ENCODE data around the gene ZNF90. TPM values are rescaled to one million over a fixed set of nuclear protein-coding genes. Genes with fewer than 3 reads are reported as not detected.
"Not testable (repeated sequence)": the region's sequence is repeated elsewhere in the genome, so short reads cannot be mapped to it uniquely, and the experiment has no call there.

The ZNF90 gene
- total and polyA plus RNA-seq, 4 donors = 0.13 to 1.8 (median 0.17) TPM

DNA sequence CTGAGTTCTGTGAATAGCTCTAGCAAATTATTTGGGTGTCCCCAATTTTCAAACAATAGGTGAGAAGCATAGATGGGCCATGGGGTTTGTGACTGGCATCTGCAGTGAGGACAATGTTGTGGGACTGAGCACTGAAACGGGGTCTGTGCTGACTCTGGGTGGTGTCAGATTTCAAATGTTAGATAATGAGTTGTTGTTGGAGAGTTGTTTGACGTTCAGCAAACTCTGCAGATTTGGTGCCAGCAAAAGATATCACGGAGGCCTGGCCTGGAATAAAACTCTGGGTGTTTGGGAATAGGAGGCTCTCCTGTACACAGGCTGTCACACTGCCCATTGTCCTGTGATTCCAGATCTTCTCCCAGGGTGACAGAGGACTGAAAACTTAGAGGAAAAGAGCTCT lies 2.9 kb downstream of the ZNF90 start:
- Histone ChIP-seq H3K27ac (ENCODE audit: low read depth in 1 of 2, low read length in 2 of 2) (no peak overlapping the region), H3K9ac (ENCODE audit: low read depth in 1 of 2, low read length in 2 of 2) (no peak overlapping the region), H3K36me3 (ENCODE audit: control insufficient read depth in 4 of 4, insufficient read depth in 3 of 4, low read depth in 1 of 4, low read length in 3 of 4) (no peaks in the 10 kb centered on the region), H3K4me1 (ENCODE audit: control insufficient read depth in 4 of 4, insufficient read depth in 4 of 4, low read length in 3 of 4) (no peaks in the 10 kb centered on the region), H3K4me3 (ENCODE audit: low read depth in 1 of 3, low read length in 3 of 3) (no peak overlapping the region), H3K9me3 (ENCODE audit: control insufficient read depth in 4 of 4, low read length in 3 of 4) (peaks cover 0 to 14% (median 4%) of the 10 kb centered on the region in 4 donors), H3K27me3 (ENCODE audit: control insufficient read depth in 4 of 4, insufficient read depth in 4 of 4, low read length in 3 of 4) (peaks cover 0 to 4% (median 0%) of the 10 kb centered on the region in 4 donors)
- DNase-seq (ENCODE audit: low spot score) = no peak
- TF ChIP-seq, protein P1, sequence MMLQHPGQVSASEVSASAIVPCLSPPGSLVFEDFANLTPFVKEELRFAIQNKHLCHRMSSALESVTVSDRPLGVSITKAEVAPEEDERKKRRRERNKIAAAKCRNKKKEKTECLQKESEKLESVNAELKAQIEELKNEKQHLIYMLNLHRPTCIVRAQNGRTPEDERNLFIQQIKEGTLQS (IDR thresholded peaks at IDR 0.05) = no peak
- TF ChIP-seq RXRA (IDR thresholded peaks at IDR 0.05) (no peak), CTCF (IDR thresholded peaks at IDR 0.05; ENCODE audit: low read depth, low read length, missing input control) (no peak)
- 35% methylated on average over 3 of the region's 3 CpGs for WGBS

- not testable (repeated sequence) for H3K36me3 ChIP-seq (ENCODE audit: control insufficient read depth in 4 of 4, insufficient read depth in 3 of 4, low read depth in 1 of 4, low read length in 3 of 4); DNase-seq (ENCODE audit: low spot score); H3K4me3 ChIP-seq (ENCODE audit: low read depth in 1 of 3, low read length in 3 of 3); H3K27ac ChIP-seq (ENCODE audit: low read depth in 1 of 2, low read length in 2 of 2); H3K27me3 ChIP-seq (ENCODE audit: control insufficient read depth in 4 of 4, insufficient read depth in 4 of 4, low read length in 3 of 4); H3K9ac ChIP-seq (ENCODE audit: low read depth in 1 of 2, low read length in 2 of 2); H3K4me1 ChIP-seq (ENCODE audit: control insufficient read depth in 4 of 4, insufficient read depth in 4 of 4, low read length in 3 of 4)
- H3K9me3 ChIP-seq (ENCODE audit: control insufficient read depth in 4 of 4, low read length in 3 of 4) = peaks cover 0 to 13% (median 4%) of the 10 kb centered on the region in 4 donors
- WGBS = 50% methylated on average over 3 of the region's 3 CpGs
Measured at GRCh38 chr19:20082232-20082833, 4.5 kb downstream of the ZNF90 start.

DNA sequence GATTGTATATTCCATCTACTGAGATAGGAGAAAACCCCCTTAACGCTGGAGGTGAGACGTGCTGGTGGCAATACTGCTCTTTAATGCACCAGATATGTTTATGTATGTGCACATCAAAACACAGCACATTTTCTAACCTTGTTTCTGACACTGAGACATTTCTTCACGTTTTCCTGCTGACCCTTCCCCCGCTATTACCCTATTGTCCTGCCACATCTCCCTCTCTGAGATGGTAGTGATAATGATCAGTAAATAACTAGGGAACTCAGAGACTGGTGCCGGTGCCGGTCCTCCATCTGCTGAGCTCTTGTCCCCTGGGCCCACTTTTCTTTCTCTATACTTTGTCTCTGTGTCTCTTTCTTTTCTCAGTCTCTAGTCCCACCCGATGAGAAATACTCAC lies 5.1 kb downstream of the ZNF90 start:
- WGBS = 45% methylated on average over 7 of the region's 7 CpGs
- not testable (repeated sequence) for H3K4me3 ChIP-seq (ENCODE audit: low read depth in 1 of 3, low read length in 3 of 3); H3K27me3 ChIP-seq (ENCODE audit: control insufficient read depth in 4 of 4, insufficient read depth in 4 of 4, low read length in 3 of 4); DNase-seq (ENCODE audit: low spot score); H3K4me1 ChIP-seq (ENCODE audit: control insufficient read depth in 4 of 4, insufficient read depth in 4 of 4, low read length in 3 of 4); H3K36me3 ChIP-seq (ENCODE audit: control insufficient read depth in 4 of 4, insufficient read depth in 3 of 4, low read depth in 1 of 4, low read length in 3 of 4); H3K27ac ChIP-seq (ENCODE audit: low read depth in 1 of 2, low read length in 2 of 2); H3K9ac ChIP-seq (ENCODE audit: low read depth in 1 of 2, low read length in 2 of 2)
- peaks cover 0 to 17% (median 3%) of the 10 kb centered on the region in 4 donors for H3K9me3 ChIP-seq (ENCODE audit: control insufficient read depth in 4 of 4, low read length in 3 of 4)

DNA sequence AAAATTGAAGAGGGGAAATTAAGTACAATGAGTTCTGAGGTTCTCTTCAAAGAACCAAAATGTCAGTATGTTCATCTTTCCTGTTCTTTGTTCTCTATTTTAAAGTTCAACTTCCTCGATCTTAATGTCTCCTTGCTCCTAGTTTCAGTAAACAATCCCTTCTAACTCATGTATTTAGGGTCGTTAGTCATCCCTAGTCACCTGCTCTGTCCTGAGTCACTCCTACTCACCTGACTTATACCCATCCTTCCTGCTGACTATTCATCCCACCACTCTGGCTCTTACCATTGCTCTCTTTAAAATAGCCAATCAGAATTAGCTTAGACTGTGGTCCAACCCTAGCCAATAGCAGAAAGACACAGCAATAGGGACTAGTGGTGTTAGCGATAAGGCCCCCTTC lies 24.3 kb downstream of the ZNF90 start:
- WGBS = 87% methylated on average over 3 of the region's 3 CpGs

More for the DNA sequence above, 24.3 kb downstream of the ZNF90 start:
- H3K4me3 ChIP-seq (ENCODE audit: low read depth in 1 of 3, low read length in 3 of 3) = no peak overlapping the region
- H3K4me1 ChIP-seq (ENCODE audit: control insufficient read depth in 4 of 4, insufficient read depth in 4 of 4, low read length in 3 of 4) = no peaks in the 10 kb centered on the region
- H3K9me3 ChIP-seq (ENCODE audit: control insufficient read depth in 4 of 4, low read length in 3 of 4) = peaks cover 0 to 36% (median 8%) of the 10 kb centered on the region in 4 donors
- no peaks in the 10 kb centered on the region for H3K36me3 ChIP-seq (ENCODE audit: control insufficient read depth in 4 of 4, insufficient read depth in 3 of 4, low read depth in 1 of 4, low read length in 3 of 4)
- no peak overlapping the region for H3K9ac ChIP-seq (ENCODE audit: low read depth in 1 of 2, low read length in 2 of 2)
- DNase-seq (ENCODE audit: low spot score) = no peak
- TF ChIP-seq TAF1 (conservative IDR thresholded peaks at IDR 0.05) (no peak), REST (IDR thresholded peaks at IDR 0.05) (no peak), JUND (IDR thresholded peaks at IDR 0.05) (no peak), SP1 (IDR thresholded peaks at IDR 0.05) (no peak), MAX (IDR thresholded peaks at IDR 0.05) (no peak), RXRA (IDR thresholded peaks at IDR 0.05) (no peak), FOXA2 (IDR thresholded peaks at IDR 0.05) (no peak), GABPA (IDR thresholded peaks at IDR 0.05 in 1 of 2, conservative IDR thresholded peaks at IDR 0.05 in 1 of 2) (no peak), YY1 (IDR thresholded peaks at IDR 0.05) (no peak), HNF4A (conservative IDR thresholded peaks at IDR 0.05) (no peak), EGR1 (IDR thresholded peaks at IDR 0.05; ENCODE audit: low read depth in 2 of 2) (no peak), NR2F2 (IDR thresholded peaks at IDR 0.05) (no peak), RAD21 (IDR thresholded peaks at IDR 0.05) (no peak), HNF4G (IDR thresholded peaks at IDR 0.05) (no peak), FOXA1 (IDR thresholded peaks at IDR 0.05) (no peak)
- TF ChIP-seq, protein P1 (IDR thresholded peaks at IDR 0.05) = no peak
- no peaks in the 10 kb centered on the region for H3K27me3 ChIP-seq (ENCODE audit: control insufficient read depth in 4 of 4, insufficient read depth in 4 of 4, low read length in 3 of 4)
- no peak overlapping the region for H3K27ac ChIP-seq (ENCODE audit: low read depth in 1 of 2, low read length in 2 of 2)
